KBM-7 (cell line): Measurements from ENCODE around the gene CHIC2.

Source experiments
- DNase-seq: peaks from one replicate; pipeline ENCODE4 v3.0.0-alpha.2; 2015
- in situ Hi-C: fragments of 300-500 bp; cut with MboI; formaldehyde crosslinking; loops from 2 replicates; pipeline ENCODE4 v1.14.3; 2020; ENCODE audit warnings: low sequenced_read_pairs, low pct_unique_long_range_greater_than_20kb, mixed read lengths

Gene CHIC2

DNA sequence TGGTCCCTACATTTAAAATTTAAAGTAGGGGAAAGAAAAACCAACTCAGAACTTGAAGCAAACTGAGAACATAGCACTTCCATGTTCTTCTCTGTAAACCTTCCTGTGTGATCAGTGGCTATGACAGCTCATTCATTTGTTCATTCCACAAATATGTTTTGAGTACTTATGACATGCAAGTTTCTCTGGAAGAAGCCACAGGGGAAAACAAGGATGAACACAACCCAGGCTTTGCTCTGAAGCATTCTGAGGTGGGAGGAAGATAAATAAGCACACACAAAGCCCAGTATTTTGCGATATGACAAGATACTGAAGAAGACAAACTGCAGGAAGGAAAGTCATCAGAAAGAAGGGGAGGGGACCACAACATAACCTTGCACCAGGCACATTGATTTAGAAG is 96.4 kb downstream of the CHIC2 start:
- in situ Hi-C loops, result no loop called here
- DNase-seq, result no peak

DNA sequence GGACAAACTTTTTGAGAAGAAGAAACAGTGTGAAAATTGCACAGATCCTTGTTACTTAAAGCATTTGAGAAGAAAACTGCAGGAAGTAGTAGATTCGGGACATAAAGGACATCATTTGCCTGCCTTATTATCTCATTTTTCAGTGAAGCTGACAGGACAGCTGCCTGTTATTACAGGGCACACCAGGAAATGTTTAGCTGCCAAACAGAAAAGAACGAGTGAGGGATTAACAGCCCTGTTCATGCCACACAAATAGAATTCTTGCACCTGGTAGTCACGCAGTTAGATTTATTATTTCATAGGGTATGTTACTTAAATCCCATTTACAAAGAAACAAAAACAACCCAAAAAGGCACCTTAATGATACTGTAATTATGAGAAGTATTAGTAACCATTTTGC is 100.6 kb downstream of the CHIC2 start:
- no peak for DNase-seq

DNA sequence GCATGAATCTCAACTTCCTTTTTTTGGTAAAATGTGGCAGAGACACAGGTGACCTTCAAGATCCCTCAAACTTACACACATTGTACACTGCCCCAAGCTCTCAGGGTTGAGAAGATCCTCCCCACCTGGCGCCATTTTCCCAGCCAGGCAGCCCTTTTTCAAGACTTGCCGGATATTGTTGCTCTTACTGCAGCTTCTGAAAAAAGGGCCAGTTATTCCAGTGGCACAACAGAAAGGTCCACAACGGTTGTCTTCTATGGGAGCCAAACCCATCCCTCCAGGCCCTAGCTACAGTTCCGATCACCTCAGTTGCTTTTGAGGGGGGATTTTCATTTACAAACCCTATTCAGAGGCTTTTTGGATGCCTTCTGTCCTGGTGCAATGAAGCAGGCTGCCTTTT is 101.1 kb downstream of the CHIC2 start:
- in situ Hi-C loops, result no loop called here
- DNase-seq, result no peak

More for the DNA sequence above, 100.6 kb downstream of the CHIC2 start:
- in situ Hi-C loops, result no loop called here

DNA sequence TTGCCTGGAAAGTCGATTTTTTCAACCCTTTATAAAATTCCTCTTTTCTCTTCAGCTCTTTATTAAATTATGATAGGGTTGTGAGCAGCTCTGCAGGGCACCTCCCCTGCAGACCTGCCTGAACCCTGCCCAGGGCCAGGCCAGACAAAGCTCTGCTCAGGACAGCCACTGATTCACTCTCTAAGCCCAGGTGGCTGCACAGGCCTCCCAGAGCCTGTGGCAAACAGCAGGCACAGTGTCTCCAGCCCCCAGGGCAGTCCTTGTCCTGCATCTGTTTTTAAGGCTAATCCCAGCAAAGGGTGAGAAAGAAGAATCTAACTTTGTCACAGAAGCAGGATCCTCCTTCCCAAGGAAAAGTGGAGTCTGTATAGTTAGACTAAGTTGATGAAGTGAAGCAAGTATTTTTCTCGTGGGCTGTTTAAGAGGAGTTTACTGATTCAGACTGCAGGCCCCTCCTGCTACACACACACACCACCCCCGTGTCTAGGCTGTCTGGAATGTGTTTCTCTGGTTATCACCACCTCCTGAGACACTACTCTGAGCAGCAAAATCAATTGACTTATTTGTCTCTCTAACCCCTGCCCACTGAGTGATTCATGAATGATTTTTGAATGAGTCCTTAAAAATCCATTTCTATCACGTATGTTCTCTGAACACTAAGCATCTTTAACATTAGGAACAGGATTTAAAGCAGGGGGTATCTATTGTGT is 101.7 kb downstream of the CHIC2 start:
- DNase-seq, result no peak
- in situ Hi-C loops, result no loop called here

DNA sequence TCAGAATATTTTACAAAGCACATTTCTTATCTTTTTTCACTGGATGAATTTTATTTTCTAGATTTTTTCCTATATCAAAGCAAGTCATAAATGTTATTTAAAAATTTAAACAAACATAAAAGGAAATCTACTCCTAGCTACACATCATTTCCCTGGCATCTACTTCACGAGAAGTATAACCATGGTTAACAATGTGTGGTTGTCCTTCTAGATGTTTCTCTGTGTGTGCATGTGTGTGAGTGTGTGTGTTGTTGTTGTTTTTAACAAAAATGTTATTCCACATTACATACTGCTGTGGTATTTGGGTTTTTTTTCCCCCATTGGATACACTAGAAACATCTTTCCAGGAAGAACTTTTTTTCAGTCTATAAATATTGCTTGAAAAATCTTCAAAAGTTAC is 103.1 kb downstream of the CHIC2 start:
- in situ Hi-C loops, result no loop called here
- no peak for DNase-seq

DNA sequence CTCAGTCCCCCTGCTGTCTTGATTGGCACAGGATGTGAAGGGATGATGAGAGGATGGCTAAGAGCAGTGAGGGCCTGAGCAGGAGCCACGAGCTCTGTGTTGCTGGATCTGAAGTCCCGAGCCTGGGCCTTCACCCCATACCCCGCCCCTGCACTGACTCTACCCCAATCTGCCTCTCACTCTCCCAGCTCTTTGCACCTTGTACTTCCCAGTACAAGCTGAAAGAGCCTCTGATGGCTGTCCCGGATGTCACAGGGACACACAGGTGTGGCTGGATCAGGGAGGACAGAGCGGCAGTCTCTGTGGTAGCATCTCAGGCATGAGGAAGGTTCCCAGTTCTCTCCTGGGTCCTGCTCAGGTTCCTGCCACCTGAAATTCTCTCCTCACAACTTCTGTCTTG is 103.6 kb downstream of the CHIC2 start:
- in situ Hi-C loops, result no loop called here
- DNase-seq, result no peak
